SU-DHL-6 (cell line): ENCODE measurements around the gene NIPA2.

Source experiments
- H2AFZ ChIP-seq: fragments of 200-600 bp; sonication (generic); 2 replicates; pipeline ENCODE4 v1.6.1; 2014; ENCODE audit warnings: low read depth, mild to moderate bottlenecking, moderate library complexity, mixed read lengths, antibody characterized with exemption, low read length; ENCODE audit not compliant: severe bottlenecking
- H3F3A ChIP-seq: fragments of 200-600 bp; shearing (Covaris generic); 2 replicates; pipeline ENCODE4 v1.6.0; 2016; ENCODE audit warnings: antibody characterized with exemption, mild to moderate bottlenecking; ENCODE audit not compliant: insufficient read depth
- H3K27ac ChIP-seq: fragments of 200-600 bp; sonication (generic); 2 replicates; pipeline ENCODE4 v1.5.1; 2016; ENCODE audit warnings: low read depth, mild to moderate bottlenecking, low read length, moderate library complexity, mixed read lengths
- H3K27me3 ChIP-seq: fragments of 200-600 bp; sonication (generic), shearing (Covaris generic); 2 replicates; pipeline ENCODE4 v1.6.0; 2014; ENCODE audit warnings: mild to moderate bottlenecking, low read length
- H3K36me3 ChIP-seq: fragments of 200-600 bp; sonication (generic); 2 replicates; pipeline ENCODE4 v1.6.1; 2014; ENCODE audit warnings: mild to moderate bottlenecking, low read length, mixed read lengths
- H3K4me2 ChIP-seq: fragments of 300-600, 200-600 bp; shearing (Covaris generic), sonication (generic); 2 replicates; pipeline ENCODE4 v1.6.0; 2014; ENCODE audit warnings: low read length, low read depth, mild to moderate bottlenecking; ENCODE audit not compliant: poor library complexity, severe bottlenecking
- H3K4me3 ChIP-seq: fragments of 200-600 bp; sonication (generic); 2 replicates; pipeline ENCODE4 v1.5.1; 2014; ENCODE audit warnings: antibody characterized with exemption, low read length, mild to moderate bottlenecking, mixed read lengths; ENCODE audit not compliant: insufficient read depth, poor library complexity, severe bottlenecking
- H3K79me2 ChIP-seq: fragments of 200-600 bp; sonication (generic); 2 replicates; pipeline ENCODE4 v1.6.1; 2014; ENCODE audit warnings: mild to moderate bottlenecking, low read length, moderate library complexity; ENCODE audit not compliant: insufficient read depth
- H3K9ac ChIP-seq: fragments of 200-600 bp; sonication (generic); 2 replicates; pipeline ENCODE4 v1.7.0; 2014; ENCODE audit warnings: mild to moderate bottlenecking, low read length
- H3K9me2 ChIP-seq: fragments of 200-600 bp; sonication (generic); replicated peaks from 2 replicates; pipeline ENCODE4 v1.6.1; 2014; ENCODE audit warnings: low read length; ENCODE audit not compliant: insufficient read depth
- H3K9me3 ChIP-seq: fragments of 200-600 bp; sonication (generic); 2 replicates; pipeline ENCODE4 v1.6.1; 2014; ENCODE audit warnings: low read length, mixed read lengths; ENCODE audit not compliant: insufficient read depth
- H4K20me1 ChIP-seq: fragments of 200-600 bp; sonication (generic); 2 replicates; pipeline ENCODE4 v1.6.1; 2014; ENCODE audit warnings: low read depth, mild to moderate bottlenecking, antibody characterized with exemption, low read length, moderate library complexity, mixed read lengths
- EZH2phosphoT487 ChIP-seq: fragments of 200-600 bp; sonication (generic), shearing (Covaris generic); conservative IDR thresholded peaks from 2 replicates; pipeline ENCODE4 v1.6.1; 2018; ENCODE audit warnings: mild to moderate bottlenecking, antibody characterized with exemption, low read length, moderate library complexity, mixed read lengths
- TF ChIP-seq, protein P1 (sequence below): fragments of 200-600 bp; sonication (generic); IDR thresholded peaks from one replicate; pipeline ENCODE4 v1.5.1; 2017; ENCODE audit warnings: antibody characterized with exemption, mild to moderate bottlenecking, low read length, moderate library complexity; ENCODE audit not compliant: insufficient read depth, poor library complexity, severe bottlenecking

Gene NIPA2

DNA sequence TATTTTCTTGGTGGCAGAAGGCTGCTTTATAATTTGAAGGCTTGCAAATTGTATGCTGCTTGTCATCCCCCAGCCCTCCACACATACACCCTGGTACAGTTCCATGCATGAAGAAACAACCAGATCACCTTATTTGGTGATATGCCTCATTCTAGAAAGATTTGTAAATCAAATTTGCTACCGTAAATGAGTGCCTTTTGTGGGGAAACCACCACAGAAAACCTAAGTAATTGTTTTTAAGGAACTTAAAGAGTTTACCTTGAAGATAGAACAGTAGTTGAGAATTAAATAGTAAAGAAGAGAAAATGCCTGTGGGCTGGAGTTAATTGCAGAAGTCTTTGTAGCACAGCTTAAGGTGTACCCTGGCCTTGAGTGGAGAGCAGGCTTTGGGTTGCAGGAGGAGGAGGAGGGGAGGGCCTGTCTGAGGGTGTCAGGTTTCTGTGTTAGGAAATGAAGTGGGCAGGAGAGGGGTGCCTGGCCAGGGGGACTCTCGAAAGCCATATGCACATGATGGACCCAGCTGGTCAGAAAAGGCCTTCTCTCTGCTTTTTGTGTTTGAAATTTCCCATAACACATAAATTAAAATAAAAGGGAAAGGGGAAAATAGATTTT is 6.9 kb downstream of the NIPA2 start:
- Histone ChIP-seq H3K4me2 (no peak overlapping the region), H3K27ac (no peak overlapping the region), H3K27me3 (no peaks in the 10 kb centered on the region), H4K20me1 (peaks cover 44% of the 10 kb centered on the region), H3K9ac (no peak overlapping the region), H3K36me3 (peaks cover 19% of the 10 kb centered on the region), H3K9me3 (no peaks in the 10 kb centered on the region), H2AFZ (no peak overlapping the region), H3K4me3 (no peak overlapping the region), H3F3A (no peaks in the 10 kb centered on the region), H3K79me2 (peaks cover 98% of the 10 kb centered on the region), H3K9me2 (no peaks in the 10 kb centered on the region)
- TF ChIP-seq EZH2phosphoT487 = no peak
- TF ChIP-seq, protein P1, sequence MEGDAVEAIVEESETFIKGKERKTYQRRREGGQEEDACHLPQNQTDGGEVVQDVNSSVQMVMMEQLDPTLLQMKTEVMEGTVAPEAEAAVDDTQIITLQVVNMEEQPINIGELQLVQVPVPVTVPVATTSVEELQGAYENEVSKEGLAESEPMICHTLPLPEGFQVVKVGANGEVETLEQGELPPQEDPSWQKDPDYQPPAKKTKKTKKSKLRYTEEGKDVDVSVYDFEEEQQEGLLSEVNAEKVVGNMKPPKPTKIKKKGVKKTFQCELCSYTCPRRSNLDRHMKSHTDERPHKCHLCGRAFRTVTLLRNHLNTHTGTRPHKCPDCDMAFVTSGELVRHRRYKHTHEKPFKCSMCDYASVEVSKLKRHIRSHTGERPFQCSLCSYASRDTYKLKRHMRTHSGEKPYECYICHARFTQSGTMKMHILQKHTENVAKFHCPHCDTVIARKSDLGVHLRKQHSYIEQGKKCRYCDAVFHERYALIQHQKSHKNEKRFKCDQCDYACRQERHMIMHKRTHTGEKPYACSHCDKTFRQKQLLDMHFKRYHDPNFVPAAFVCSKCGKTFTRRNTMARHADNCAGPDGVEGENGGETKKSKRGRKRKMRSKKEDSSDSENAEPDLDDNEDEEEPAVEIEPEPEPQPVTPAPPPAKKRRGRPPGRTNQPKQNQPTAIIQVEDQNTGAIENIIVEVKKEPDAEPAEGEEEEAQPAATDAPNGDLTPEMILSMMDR = no peak

DNA sequence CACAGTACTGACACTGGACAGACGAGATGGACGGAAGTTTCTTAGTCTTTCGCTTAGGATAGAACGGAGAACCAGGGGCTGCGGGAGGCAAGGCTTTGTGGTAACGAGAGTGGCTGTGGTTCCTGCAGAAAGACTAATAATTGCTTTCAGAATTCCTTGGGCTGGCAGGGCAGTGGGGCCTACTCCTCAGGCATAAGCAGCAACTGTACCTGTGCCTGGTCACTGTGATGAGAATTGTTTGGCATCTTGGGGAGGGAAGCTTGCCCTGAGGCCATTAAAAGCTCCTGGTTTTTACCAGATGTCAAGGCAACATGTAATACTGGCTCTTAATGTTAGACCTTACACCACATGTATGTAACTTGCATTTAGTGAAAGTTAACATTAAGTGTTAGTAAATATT is 7.6 kb downstream of the NIPA2 start:
- no peaks in the 10 kb centered on the region for H3K9me2 ChIP-seq
- TF ChIP-seq, protein P1 = no peak
- TF ChIP-seq EZH2phosphoT487 = no peak
- H3K27ac ChIP-seq = no peak overlapping the region
- no peak overlapping the region for H3K9ac ChIP-seq
- H3F3A ChIP-seq = no peaks in the 10 kb centered on the region
- H3K9me3 ChIP-seq = no peaks in the 10 kb centered on the region
- H2AFZ ChIP-seq = no peak overlapping the region
- H4K20me1 ChIP-seq = peaks cover 44% of the 10 kb centered on the region
- peaks cover 98% of the 10 kb centered on the region for H3K79me2 ChIP-seq
- H3K36me3 ChIP-seq = peaks cover 18% of the 10 kb centered on the region
- no peak overlapping the region for H3K4me2 ChIP-seq
- no peaks in the 10 kb centered on the region for H3K27me3 ChIP-seq
- no peak overlapping the region for H3K4me3 ChIP-seq

DNA sequence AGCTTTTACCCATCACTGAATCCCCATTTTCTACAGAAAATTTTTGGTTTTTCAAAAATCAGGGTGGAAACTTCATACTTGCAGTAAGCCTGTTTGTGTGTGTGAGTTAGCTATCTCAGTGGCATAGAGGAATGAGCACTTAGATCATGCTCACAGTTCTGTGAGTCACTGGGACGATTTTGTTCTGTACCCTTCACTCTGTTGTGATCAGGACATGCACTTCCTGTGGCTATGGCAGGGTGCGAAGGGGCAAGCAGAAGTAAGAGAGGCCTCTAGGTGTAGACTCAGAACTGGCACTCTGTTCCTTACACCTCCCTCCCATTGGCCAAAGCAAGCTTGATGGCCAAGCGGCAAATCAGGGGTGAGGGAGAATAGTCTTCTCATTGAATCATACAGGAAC is 11.6 kb downstream of the NIPA2 start:
- Histone ChIP-seq H3K27me3 (no peaks in the 10 kb centered on the region), H2AFZ (no peak overlapping the region), H3K9me3 (no peaks in the 10 kb centered on the region), H3K27ac (no peak overlapping the region), H4K20me1 (peaks cover 29% of the 10 kb centered on the region), H3K9ac (no peak overlapping the region), H3K4me2 (no peak overlapping the region), H3F3A (no peaks in the 10 kb centered on the region), H3K36me3 (peaks cover 31% of the 10 kb centered on the region), H3K9me2 (no peaks in the 10 kb centered on the region), H3K4me3 (no peak overlapping the region), H3K79me2 (peaks cover 75% of the 10 kb centered on the region)
- TF ChIP-seq, protein P1 = no peak
- no peak for TF ChIP-seq EZH2phosphoT487
